ENCODE data around the gene AOX1.
"Not testable (repeated sequence)": the region's sequence is repeated elsewhere in the genome, so short reads cannot be mapped to it uniquely, and the experiment has no call there.

Gene AOX1

GRCh38 chr2:200634231-200634964 lies 48.6 kb downstream of the AOX1 start:
- Mint-ChIP-seq H3K36me3 (no peaks in the 10 kb centered on the region), H3K4me1 (no peaks in the 10 kb centered on the region), H3K4me3 (no peak overlapping the region), H3K27ac (no peak overlapping the region), H3K9me3 (peaks cover 3% of the 10 kb centered on the region)
- DNase-seq (ENCODE audit: low spot score in 2 of 2) (no peak), ATAC-seq (no peak)

DNA sequence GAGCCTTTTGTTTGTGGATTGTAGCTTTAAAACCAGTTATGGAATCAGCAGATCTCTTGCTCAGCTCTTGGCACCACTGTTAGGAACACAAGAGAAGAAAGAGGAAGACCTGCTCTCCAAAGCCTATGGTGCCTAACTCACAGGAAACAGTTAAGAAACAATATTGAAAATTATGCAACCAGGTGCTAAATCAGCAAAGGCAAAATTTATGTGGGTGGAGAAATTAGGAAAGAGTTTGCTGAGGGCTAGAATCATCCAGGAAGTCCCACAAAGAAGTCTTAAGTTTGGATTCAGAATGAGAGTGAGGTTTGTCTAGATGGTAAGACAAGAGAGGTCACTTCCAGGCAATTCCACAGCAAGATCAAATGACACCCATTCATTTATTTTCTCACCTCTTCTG lies 49.4 kb downstream of the AOX1 start:
- H3K4me3 Mint-ChIP-seq: no peak overlapping the region
- H3K36me3 Mint-ChIP-seq: no peaks in the 10 kb centered on the region
- H3K27ac Mint-ChIP-seq: no peak overlapping the region
- no peak for ATAC-seq
- peaks cover 3% of the 10 kb centered on the region for H3K9me3 Mint-ChIP-seq
- DNase-seq (ENCODE audit: low spot score in 2 of 2): no peak
- no peaks in the 10 kb centered on the region for H3K4me1 Mint-ChIP-seq

DNA sequence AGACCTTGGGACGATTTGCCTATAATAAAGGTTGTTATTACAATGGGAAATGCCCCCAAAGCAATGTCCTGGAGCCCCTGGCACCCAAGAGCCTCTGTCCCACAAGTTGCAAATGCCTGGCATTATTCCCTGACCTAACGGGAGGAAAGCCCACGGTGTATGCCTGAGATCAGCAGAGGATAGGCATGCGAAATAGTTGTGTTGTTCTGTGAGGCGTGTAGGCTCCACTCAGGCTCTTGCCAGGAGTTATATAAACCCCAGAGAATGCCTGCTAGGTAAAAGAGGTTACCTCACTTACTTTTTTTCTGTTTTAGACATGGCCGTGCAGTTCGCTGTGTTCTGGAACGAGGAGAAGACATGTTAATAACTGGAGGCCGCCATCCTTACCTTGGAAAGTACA lies 52.1 kb downstream of the AOX1 start:
- Mint-ChIP-seq H3K27ac (no peak overlapping the region), H3K4me1 (no peaks in the 10 kb centered on the region), H3K9me3 (peaks cover 3% of the 10 kb centered on the region), H3K4me3 (no peak overlapping the region), H3K36me3 (no peaks in the 10 kb centered on the region)
- no peak for DNase-seq (ENCODE audit: low spot score in 2 of 2)
- no peak for ATAC-seq

GRCh38 chr2:200640176-200640575 lies 54.4 kb downstream of the AOX1 start:
- DNase-seq (ENCODE audit: low spot score in 2 of 2) (no peak), ATAC-seq (no peak)
- Mint-ChIP-seq H3K36me3 (no peaks in the 10 kb centered on the region), H3K4me1 (no peaks in the 10 kb centered on the region), H3K27ac (peak overlapping the region; percentile 38), H3K4me3 (no peak overlapping the region), H3K9me3 (no peaks in the 10 kb centered on the region)

- no peak overlapping the region for H3K27ac Mint-ChIP-seq
- H3K36me3 Mint-ChIP-seq: no peaks in the 10 kb centered on the region
- no peak for ATAC-seq
- H3K9me3 Mint-ChIP-seq: no peaks in the 10 kb centered on the region
- DNase-seq (ENCODE audit: low spot score in 2 of 2): no peak
- no peak overlapping the region for H3K4me3 Mint-ChIP-seq
- no peaks in the 10 kb centered on the region for H3K4me1 Mint-ChIP-seq
Observed at GRCh38 chr2:200640901-200641300, 55.1 kb downstream of the AOX1 start.

- H3K27ac Mint-ChIP-seq; H3K4me3 Mint-ChIP-seq; H3K36me3 Mint-ChIP-seq; H3K4me1 Mint-ChIP-seq; DNase-seq (ENCODE audit: low spot score in 2 of 2); H3K9me3 Mint-ChIP-seq; ATAC-seq: not testable (repeated sequence)
Observed at GRCh38 chr2:200648518-200649281, 62.9 kb downstream of the AOX1 start.

- Mint-ChIP-seq H3K9me3 (no peaks in the 10 kb centered on the region), H3K4me1 (peaks cover 10% of the 10 kb centered on the region), H3K27ac (no peak overlapping the region), H3K4me3 (no peak overlapping the region), H3K36me3 (no peaks in the 10 kb centered on the region)
- no peak for DNase-seq (ENCODE audit: low spot score in 2 of 2)
- ATAC-seq: no peak
Observed at GRCh38 chr2:200649724-200650123, 63.9 kb downstream of the AOX1 start.

- H3K9me3 Mint-ChIP-seq: no peaks in the 10 kb centered on the region
- no peak overlapping the region for H3K27ac Mint-ChIP-seq
- ATAC-seq: no peak
- peaks cover 10% of the 10 kb centered on the region for H3K4me1 Mint-ChIP-seq
- no peak overlapping the region for H3K4me3 Mint-ChIP-seq
- no peaks in the 10 kb centered on the region for H3K36me3 Mint-ChIP-seq
- no peak for DNase-seq (ENCODE audit: low spot score in 2 of 2)
Observed at GRCh38 chr2:200650195-200650594, 64.4 kb downstream of the AOX1 start.

DNA sequence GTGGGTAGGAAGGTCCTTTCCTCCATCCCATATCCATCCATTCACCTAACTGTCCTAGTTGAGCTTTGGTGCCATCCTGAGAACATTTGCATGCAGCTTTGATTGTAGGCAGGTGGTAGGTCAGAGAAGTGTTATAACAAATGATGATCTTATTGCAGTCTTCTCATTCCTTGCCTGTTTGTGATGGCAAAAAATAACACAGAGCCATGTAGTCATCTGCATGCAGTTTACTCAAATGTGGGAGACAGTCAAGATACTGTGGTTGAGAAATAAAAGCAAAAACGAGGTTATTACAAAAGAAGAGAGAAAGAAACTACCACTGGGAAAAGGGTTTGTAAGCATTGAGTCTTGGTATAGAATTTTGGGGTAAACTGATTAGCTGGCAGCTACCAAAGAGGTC lies 66.3 kb downstream of the AOX1 start:
- Mint-ChIP-seq H3K27ac (no peak overlapping the region), H3K9me3 (no peaks in the 10 kb centered on the region), H3K4me1 (peaks cover 10% of the 10 kb centered on the region), H3K4me3 (no peak overlapping the region), H3K36me3 (no peaks in the 10 kb centered on the region)
- ATAC-seq (no peak), DNase-seq (ENCODE audit: low spot score in 2 of 2) (no peak)

DNA sequence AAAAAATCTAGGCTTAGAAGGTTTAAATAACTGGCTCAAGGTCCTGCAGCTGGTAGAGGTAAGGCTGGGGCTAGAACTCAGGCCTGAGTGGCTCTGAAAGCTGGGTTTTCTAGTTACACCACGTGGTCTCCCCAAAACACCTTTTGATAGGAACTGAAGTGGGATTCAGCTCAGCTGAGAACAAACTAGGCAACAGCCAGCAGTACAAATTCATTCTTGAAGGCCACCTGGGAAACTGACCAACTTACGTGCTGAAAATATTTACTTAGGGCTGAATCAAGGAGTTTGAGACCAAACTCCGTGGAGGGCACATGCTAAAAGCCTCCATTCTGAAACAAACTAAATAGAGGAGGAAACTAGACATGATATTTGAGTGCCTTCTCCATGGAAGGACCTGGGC lies 67.2 kb downstream of the AOX1 start:
- Mint-ChIP-seq H3K36me3 (no peaks in the 10 kb centered on the region), H3K27ac (no peak overlapping the region), H3K4me3 (no peak overlapping the region), H3K4me1 (peaks cover 10% of the 10 kb centered on the region), H3K9me3 (no peaks in the 10 kb centered on the region)
- DNase-seq (ENCODE audit: low spot score in 2 of 2) (no peak), ATAC-seq (no peak)

DNA sequence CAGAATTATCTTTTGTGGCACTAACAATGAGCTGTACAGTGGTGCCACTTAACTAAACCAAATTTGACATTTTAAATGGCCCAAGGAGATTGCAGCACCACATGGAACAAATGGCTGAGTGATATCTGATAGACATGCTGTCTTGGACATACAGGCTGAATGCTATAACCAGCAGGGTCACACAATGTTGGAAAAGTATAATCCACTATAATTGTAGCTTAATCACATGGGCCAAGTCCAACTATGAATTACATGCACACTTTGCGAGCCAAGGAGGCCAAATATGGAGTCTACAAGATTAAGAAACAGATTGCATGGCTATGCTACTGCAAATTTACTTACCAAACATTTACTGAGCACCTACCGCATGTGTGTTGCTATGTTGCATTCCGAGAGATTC lies 69.0 kb downstream of the AOX1 start:
- ATAC-seq: no peak
- H3K9me3 Mint-ChIP-seq: no peaks in the 10 kb centered on the region
- H3K4me1 Mint-ChIP-seq: peaks cover 6% of the 10 kb centered on the region

DNA sequence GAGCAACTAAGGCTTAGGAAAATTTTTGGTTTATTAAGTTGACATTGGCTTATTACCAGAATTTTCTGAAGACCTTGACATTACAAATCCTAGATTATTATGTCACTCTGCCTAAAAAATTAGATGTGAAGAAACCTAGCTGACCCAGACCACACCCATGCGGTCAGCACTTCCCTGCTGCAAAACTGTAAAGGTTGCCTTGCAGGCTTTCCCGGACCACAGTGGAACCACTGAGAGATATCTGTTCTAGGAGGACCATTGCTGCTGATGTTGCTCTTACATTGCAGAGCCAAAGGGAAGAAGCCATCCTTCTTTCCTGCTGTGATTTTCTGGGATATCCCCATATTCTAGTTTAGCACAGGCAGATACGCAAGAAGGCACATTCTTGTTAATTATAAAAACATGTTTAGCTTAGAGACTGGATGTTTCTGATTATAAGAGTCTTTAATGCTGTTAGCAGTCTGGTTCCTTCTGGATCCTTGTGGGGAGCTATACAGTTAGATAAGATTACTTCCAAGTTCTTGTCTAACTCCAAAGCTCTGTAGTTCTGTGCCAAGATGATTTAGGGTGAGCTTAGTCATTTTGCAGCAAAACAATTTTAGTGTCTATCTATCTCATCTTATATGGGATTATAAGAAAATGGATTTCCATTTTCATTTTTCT lies 70.2 kb downstream of the AOX1 start:
- Mint-ChIP-seq H3K27ac (no peak overlapping the region), H3K9me3 (no peaks in the 10 kb centered on the region), H3K4me1 (no peaks in the 10 kb centered on the region), H3K36me3 (no peaks in the 10 kb centered on the region), H3K4me3 (no peak overlapping the region)
- ATAC-seq: no peak
- DNase-seq (ENCODE audit: low spot score in 2 of 2): no peak

More for the DNA sequence above, 69.0 kb downstream of the AOX1 start:
- no peak overlapping the region for H3K4me3 Mint-ChIP-seq
- no peaks in the 10 kb centered on the region for H3K36me3 Mint-ChIP-seq
- DNase-seq (ENCODE audit: low spot score in 2 of 2): no peak
- H3K27ac Mint-ChIP-seq: no peak overlapping the region

- no peaks in the 10 kb centered on the region for H3K9me3 Mint-ChIP-seq
- no peak overlapping the region for H3K27ac Mint-ChIP-seq
- H3K4me1 Mint-ChIP-seq: no peaks in the 10 kb centered on the region
- H3K36me3 Mint-ChIP-seq: no peaks in the 10 kb centered on the region
- no peak for DNase-seq (ENCODE audit: low spot score in 2 of 2)
- no peak overlapping the region for H3K4me3 Mint-ChIP-seq
- ATAC-seq: no peak
Observed at GRCh38 chr2:200658278-200658864, 72.6 kb downstream of the AOX1 start.

GRCh38 chr2:200659410-200659809 lies 73.6 kb downstream of the AOX1 start:
- Mint-ChIP-seq H3K4me1 (no peaks in the 10 kb centered on the region), H3K27ac (no peak overlapping the region), H3K9me3 (no peaks in the 10 kb centered on the region), H3K36me3 (no peaks in the 10 kb centered on the region), H3K4me3 (no peak overlapping the region)
- no peak for DNase-seq (ENCODE audit: low spot score in 2 of 2)
- no peak for ATAC-seq

GRCh38 chr2:200661477-200661876 lies 75.7 kb downstream of the AOX1 start:
- no peaks in the 10 kb centered on the region for H3K9me3 Mint-ChIP-seq
- no peak overlapping the region for H3K27ac Mint-ChIP-seq

More at GRCh38 chr2:200661477-200661876, 75.7 kb downstream of the AOX1 start:
- Mint-ChIP-seq H3K4me1 (no peaks in the 10 kb centered on the region), H3K36me3 (no peaks in the 10 kb centered on the region), H3K4me3 (no peak overlapping the region)
- DNase-seq (ENCODE audit: low spot score in 2 of 2): no peak
- ATAC-seq: no peak

Measured in stimulated activated effector memory CD8-positive, alpha-beta T cell treated with anti-CD3 and anti-CD28 coated beads, Interleukin-12 subunit alpha, Interleukin-12 subunit beta, amount 100 ng/mL, for 72 hours (primary cell).